Renal pelvis (tissue), 4 donors: ENCODE results near the gene MAN2A2. TPM values are rescaled to one million over a fixed set of nuclear protein-coding genes. Genes with fewer than 3 reads are reported as not detected.

Experiments used
- DNase-seq: peaks from one replicate; pipeline ENCODE4 v3.0.0-alpha.2; 2013
- polyA plus RNA-seq, 3 donors: library from polyadenylated mRNA; unstranded; fragments of 120-200 nt; gene quantifications; one replicate each; pipeline ENCODE4 v1.2.1, GENCODE V29; 2013; ENCODE audit not compliant: insufficient read length in 3 of 3

The MAN2A2 gene
- polyA plus RNA-seq, 3 donors = 46.5 to 66.1 (median 60.6) TPM

DNA sequence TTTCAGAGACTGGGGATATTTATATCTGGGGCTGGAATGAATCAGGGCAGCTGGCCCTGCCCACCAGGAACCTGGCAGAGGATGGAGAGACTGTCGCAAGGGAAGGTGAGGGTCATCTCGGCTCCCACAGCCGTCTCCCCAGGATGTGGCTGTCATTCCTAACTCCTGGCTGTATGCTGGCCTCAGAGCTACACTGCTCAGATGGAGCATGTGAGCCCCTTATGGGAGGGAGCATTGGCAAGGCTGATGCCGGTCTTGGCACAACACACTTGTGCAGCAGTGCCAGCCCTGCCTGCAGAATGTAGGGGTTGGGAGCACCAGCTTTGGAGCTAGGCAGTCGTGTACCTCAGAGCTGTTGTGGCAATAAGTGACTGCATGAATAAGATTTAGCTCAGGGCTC lies 56.8 kb downstream of the MAN2A2 start:
- no peak for DNase-seq

DNA sequence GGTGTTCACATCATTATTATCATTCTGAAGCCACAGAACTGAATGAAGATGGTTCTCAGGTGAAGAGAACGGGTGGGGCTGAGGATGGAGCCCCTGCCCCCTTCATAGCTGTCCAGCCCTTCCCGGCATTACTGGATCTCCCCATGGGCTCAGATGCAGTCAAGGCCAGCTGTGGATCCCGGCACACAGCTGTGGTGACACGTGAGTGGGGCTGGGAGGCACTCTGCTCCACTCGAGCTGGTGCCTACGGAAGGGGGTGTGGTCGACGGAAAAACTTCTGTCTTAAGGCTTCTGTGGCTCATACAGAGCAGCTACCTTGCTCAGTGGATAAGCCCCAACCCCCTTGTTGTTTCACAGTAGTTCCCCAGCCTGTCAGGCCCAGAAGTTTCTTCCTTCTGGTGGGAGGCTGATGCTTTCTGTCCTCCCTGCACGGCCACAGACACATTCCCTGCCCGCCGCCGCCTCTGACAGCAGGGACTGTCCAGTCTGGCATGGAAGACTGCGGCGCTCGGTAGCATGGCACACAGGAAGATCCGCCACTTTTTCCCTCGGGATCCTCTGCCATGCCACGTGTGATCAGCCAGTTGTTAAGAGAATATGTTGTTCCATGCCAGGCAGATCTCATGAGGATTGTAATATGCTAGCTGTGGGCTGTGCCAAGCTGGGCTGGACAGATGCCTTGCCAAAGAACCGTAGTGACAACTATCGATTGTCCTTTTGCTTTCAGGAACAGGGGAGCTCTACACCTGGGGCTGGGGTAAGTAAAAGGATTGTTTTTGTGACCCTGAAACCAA lies 57.4 kb downstream of the MAN2A2 start:
- DNase-seq = no peak

DNA sequence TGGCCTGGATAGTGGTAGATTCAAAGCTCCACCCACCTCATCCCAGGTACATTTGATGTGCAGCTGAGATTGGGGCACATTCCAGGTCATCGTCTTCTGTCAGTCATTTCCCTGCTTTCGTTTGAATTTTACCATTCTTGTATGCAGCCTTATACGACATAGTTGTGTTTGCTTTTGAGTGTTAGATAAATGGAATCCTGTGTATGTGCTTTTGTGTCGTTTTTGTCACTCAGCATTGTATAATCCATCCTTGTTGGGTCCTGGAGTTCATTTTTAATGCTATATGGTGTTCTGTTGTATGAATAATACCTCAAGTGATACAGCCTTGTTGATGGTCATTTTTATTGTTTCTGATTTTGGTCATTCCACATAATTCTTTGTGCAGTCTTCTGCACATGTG lies 58.9 kb downstream of the MAN2A2 start:
- DNase-seq = no peak

DNA sequence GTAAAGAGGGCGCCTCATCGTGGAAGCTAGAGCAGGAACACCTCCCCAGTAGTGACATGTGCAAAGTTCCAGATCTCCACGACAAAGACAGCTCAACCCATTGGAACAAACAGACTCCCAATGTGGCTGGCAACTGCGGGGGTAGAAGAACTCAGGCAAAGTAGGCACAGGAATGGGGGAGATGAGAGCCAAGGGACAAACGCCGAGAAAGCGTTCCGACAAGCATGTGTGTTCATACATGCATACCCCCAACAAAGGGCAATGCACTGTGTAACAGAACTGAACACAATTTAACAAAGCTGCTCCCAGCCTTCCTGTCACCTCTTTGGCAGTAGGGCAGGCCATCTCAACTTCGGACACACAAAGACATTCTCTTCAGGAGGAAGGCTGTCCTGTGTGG lies 63.2 kb downstream of the MAN2A2 start:
- DNase-seq = no peak

DNA sequence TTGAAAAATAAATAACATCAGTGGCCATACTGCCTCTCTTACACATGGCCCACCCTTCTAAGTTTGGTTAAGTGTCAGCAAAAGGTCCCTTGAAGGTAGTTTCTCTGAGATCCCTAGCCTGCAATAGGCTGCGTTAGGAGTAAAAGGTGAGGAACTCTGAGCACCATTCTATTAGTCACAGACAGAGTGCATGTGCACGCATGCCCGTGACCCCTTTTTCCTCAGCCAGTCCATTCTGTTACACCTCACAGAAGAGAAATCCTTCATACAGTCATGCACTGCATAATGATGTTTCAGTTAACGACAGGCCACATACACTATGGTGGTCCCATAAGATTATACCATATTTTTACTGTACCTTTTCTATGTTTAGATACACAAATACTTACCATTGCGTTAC lies 64.1 kb downstream of the MAN2A2 start:
- DNase-seq = no peak

DNA sequence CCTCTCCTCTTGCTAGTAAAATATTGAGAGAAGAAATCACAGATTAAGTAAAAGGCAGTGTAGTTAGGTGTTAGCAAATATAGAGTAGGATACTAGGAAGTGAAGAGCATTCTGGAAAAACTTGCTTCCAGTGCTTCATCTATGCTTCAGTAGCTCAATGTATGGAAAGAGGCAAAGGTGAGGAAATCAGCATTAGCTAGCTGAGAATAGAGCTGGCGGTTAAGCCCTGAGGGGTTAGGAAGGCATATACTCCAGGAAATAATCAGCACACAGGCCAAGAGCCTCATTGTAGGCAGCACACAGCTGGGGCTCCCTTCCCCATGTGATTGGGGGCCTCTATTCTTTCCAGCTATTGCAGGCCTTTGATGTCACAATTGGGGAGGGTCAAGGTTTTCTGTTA lies 65.3 kb downstream of the MAN2A2 start:
- DNase-seq = no peak

DNA sequence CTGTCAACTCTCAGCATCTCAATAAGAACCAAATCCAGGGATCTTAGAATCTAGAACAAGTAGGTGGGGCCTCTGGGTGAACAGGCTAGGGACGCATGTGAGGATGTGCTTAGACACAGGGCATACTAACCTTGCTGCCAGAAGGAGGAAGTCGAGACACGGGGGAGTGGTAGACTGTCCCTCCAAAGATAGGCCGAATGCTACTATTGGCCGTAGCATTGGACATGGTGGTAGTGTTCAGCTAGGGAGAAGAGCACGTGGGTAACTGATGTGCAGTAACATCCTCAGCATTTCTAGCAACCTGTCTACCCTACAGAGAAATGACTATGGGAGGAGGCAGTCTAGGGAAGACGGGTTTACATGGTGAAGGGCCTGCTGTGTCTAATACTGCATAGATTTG lies 67.2 kb downstream of the MAN2A2 start:
- no peak for DNase-seq

DNA sequence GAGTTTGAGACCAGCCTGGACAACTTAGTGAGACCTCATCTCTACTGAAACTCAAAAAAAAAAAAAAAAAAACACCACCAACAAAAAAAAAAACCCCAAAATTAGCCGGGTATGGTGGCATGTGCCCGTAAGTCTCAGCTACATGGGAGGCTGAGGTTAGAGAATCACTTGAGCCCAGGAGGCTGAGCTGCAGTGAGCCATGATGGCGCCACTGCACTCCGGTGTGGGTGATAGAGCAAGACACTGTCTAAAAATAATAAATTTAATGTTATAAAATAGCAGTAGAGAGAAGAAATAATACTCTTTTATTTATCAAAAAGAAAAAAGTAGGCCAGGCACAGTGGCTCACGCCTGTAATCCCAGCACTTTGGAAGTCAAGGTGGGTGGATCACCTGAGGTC lies 69.0 kb downstream of the MAN2A2 start:
- DNase-seq = no peak

Other genes with a start within 250 kb of the MAN2A2 start
- gene BLM, start 186.0 kb upstream of the MAN2A2 start, polyA plus RNA-seq = 10 to 100 TPM; 11.2 to 13.6 (median 13.5) TPM
- gene FURIN, start 34.7 kb upstream of the MAN2A2 start, polyA plus RNA-seq = 10 to 100 TPM; 43.6 to 54.6 (median 50.6) TPM
- 10 to 100 TPM; 17.2 to 18.6 (median 17.3) TPM for gene FES, start 18.8 kb upstream of the MAN2A2 start, polyA plus RNA-seq
- 10 to 100 TPM; 19.2 to 20.1 (median 19.9) TPM for gene HDDC3, start 29.2 kb downstream of the MAN2A2 start, polyA plus RNA-seq
- gene UNC45A, start 32.0 kb downstream of the MAN2A2 start, polyA plus RNA-seq = 10 to 100 TPM; 71.9 to 76.7 (median 73.3) TPM
- 10 to 100 TPM; 16.6 to 19.7 (median 19.4) TPM for gene RCCD1, start 51.6 kb downstream of the MAN2A2 start, polyA plus RNA-seq
- gene PRC1, start 91.2 kb downstream of the MAN2A2 start, polyA plus RNA-seq = 10 to 100 TPM; 66.9 to 84.0 (median 77.9) TPM
- gene VPS33B, start 119.3 kb downstream of the MAN2A2 start, polyA plus RNA-seq = 10 to 100 TPM; 17.1 to 22.9 (median 19.3) TPM
- gene SV2B, start 197.0 kb downstream of the MAN2A2 start, polyA plus RNA-seq = under 1 TPM; 0.12 to 0.97 (median 0.97) TPM